Measurements from ENCODE around the gene CASZ1. TPM values are rescaled to one million over a fixed set of nuclear protein-coding genes. Genes with fewer than 3 reads are reported as not detected.
A peak's percentile ranks its signal among the peaks of the same experiment; 100 is the strongest.

CASZ1 gene
- total RNA-seq, 1 experiment from 2014 or later = 3.9 TPM

- no peak overlapping the region for H3K4ac ChIP-seq (ENCODE audit: low read depth, low read length)
- H3K9me3 ChIP-seq (ENCODE audit: control insufficient read depth, low read depth, low read length) = no peaks in the 10 kb centered on the region
- no peaks in the 10 kb centered on the region for H3K79me2 ChIP-seq (ENCODE audit: insufficient read depth, low read length)
- Mint-ChIP-seq H3K4me3 (no peak overlapping the region), H3K9me3 (no peaks in the 10 kb centered on the region; a peak in 1 of 5 replicates), H3K27me3 (ENCODE audit: low read depth) (peaks cover 23% of the 10 kb centered on the region), H3K27ac (0 out of 7 replicates have a peak overlapping the region, but pooled peaks of 1 of the 3 experiments have one; percentile 10), H3K36me3 (ENCODE audit: insufficient read depth in 1 of 3, low read depth in 3 of 3) (no peaks in the 10 kb centered on the region), H3K4me1 (peaks cover 11 to 29% of the 10 kb centered on the region in 2 experiments)
- H2BK120ac ChIP-seq (ENCODE audit: low read depth, low read length, poor library complexity, severe bottlenecking) = no peak overlapping the region
- no peak overlapping the region; the same call in 1 of the 2 replicates for H3K14ac ChIP-seq (ENCODE audit: insufficient read depth, low read length)
- H2BK15ac ChIP-seq (ENCODE audit: low read depth, low read length) = no peak overlapping the region
- H4K20me1 ChIP-seq (ENCODE audit: control insufficient read depth, insufficient read depth, insufficient read length) = no peaks in the 10 kb centered on the region
- H4K91ac ChIP-seq (ENCODE audit: insufficient read length, low read depth, low read length) = no peak overlapping the region
- H2BK20ac ChIP-seq (ENCODE audit: low read depth, low read length, poor library complexity, severe bottlenecking) = no peak overlapping the region
- no peak overlapping the region for H4K5ac ChIP-seq (ENCODE audit: insufficient read length, low read depth, low read length)
- no CpG with 5 or more reads among the region's 21 CpGs for WGBS (ENCODE audit: extremely low coverage, insufficient read length, low lambda C conversion rate)
- no peak overlapping the region for H3K23ac ChIP-seq (ENCODE audit: insufficient read length, low read depth, low read length)
- no peak overlapping the region for H2AK5ac ChIP-seq (ENCODE audit: insufficient read length, low read length)
- H3T11ph ChIP-seq (ENCODE audit: low read length) = no peak overlapping the region
- no peak overlapping the region for H3K27ac ChIP-seq (ENCODE audit: insufficient read length, low read depth, low read length)
- H2BK12ac ChIP-seq (ENCODE audit: insufficient read length, low read depth, low read length) = no peak overlapping the region
- no peak overlapping the region for H3K56ac ChIP-seq (ENCODE audit: insufficient read length, low read depth, low read length)
- no peaks in the 10 kb centered on the region for H3K27me3 ChIP-seq (ENCODE audit: insufficient read depth, low read length)
- no peak overlapping the region for H3K4me2 ChIP-seq (ENCODE audit: insufficient read depth, insufficient read length, low read length)
- no peak overlapping the region for H4K8ac ChIP-seq (replicated peaks; ENCODE audit: insufficient read length, low read depth, low read length)
- DNase-seq = no peak
- no peak for TF ChIP-seq CTCF (conservative IDR thresholded peaks at IDR 0.05)
- H3K23me2 ChIP-seq (ENCODE audit: insufficient read length, low read depth, low read length, poor library complexity, severe bottlenecking) = no peaks in the 10 kb centered on the region
- H2BK5ac ChIP-seq (ENCODE audit: insufficient read length, low read length) = no peak overlapping the region
- no peaks in the 10 kb centered on the region for H3K4me1 ChIP-seq (ENCODE audit: insufficient read depth, low read length)
- H3K18ac ChIP-seq (ENCODE audit: insufficient read length, low read depth, low read length) = peak overlapping the region; percentile 13
- no peaks in the 10 kb centered on the region for H3K79me1 ChIP-seq (ENCODE audit: insufficient read depth, low read depth, low read length, poor library complexity, severe bottlenecking)
- H2AFZ ChIP-seq (ENCODE audit: low read length) = no peak overlapping the region
- H3K9ac ChIP-seq (ENCODE audit: extremely low read depth, insufficient read length, low read length) = no peak overlapping the region
Measured at GRCh38 chr1:10803971-10804820, 7.8 kb upstream of the CASZ1 start.

Data from H9 (cell line).